NCI-H524 (cell line): Measurements from ENCODE around the gene TIMM17A.
A peak's percentile ranks its signal among the peaks of the same experiment; 100 is the strongest.

Source experiments
- DNase-seq, 2 experiments: peaks; one replicate each; lab custom pipeline; 2025; lab: John Stamatoyannopoulos, UW

The TIMM17A gene

GRCh38 chr1:201983380-201983805, 28.1 kb downstream of the TIMM17A start:
- DNase-seq = no peak

GRCh38 chr1:201984446-201984845, 29.1 kb downstream of the TIMM17A start:
- no peak for DNase-seq

- no peak for DNase-seq
Observed at GRCh38 chr1:201985355-201985754, 30.1 kb downstream of the TIMM17A start.

- no peak for DNase-seq
Observed at GRCh38 chr1:201988601-201989000, 33.3 kb downstream of the TIMM17A start.

GRCh38 chr1:201989354-201990128, 34.2 kb downstream of the TIMM17A start:
- no peak for DNase-seq

DNA sequence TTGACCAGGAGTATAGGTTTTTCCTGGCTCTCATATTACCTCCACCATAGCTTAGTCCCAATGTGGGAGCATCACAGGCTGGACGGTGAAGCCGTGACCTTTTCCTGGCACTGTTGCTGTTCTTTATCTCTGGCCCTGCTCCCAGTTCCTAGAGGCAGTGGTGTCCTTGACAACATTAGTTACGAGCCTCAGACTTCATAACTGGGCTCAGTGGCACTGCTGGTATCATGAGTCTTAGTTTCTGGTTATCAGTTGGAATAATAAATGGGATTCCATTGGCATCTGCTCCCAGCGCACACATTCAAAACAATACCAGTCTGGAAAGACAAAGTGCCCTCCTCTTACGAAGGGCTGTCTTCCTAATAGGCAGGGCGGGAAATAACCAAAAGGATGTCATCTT, 35.1 kb downstream of the TIMM17A start:
- DNase-seq = no peak

DNA sequence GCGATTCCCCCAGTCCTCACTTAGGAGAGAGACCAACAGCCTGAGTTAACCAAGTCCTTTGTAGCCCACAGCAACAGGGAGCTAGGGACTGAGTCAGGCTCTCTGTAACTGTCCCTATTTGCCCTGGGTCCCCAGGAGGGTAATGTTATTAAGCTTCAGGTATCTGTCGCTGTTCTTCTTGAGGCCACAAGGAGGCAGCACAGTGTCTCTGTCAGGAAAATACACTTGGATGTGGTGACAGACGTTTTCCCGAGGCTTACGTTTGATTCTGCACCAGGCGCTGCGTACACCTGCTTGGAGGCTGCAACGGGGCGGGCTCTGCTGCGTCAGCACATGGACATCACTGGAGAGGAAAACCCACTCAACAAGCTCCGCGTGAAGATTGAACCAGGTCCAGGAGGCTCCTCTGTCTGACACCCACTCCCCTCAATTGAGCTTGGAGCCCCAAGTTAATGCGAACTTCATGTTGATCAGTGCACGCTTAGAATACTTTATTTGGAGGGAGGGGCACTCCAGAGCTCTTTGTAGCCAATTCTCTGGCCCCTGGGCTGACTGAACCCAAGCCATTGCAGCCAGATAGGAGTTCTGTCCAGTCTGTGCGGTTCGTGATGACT, 44.4 kb downstream of the TIMM17A start:
- DNase-seq = peak; percentile 47 to 67

GRCh38 chr1:202002507-202002906, 47.2 kb downstream of the TIMM17A start:
- no peak for DNase-seq

DNA sequence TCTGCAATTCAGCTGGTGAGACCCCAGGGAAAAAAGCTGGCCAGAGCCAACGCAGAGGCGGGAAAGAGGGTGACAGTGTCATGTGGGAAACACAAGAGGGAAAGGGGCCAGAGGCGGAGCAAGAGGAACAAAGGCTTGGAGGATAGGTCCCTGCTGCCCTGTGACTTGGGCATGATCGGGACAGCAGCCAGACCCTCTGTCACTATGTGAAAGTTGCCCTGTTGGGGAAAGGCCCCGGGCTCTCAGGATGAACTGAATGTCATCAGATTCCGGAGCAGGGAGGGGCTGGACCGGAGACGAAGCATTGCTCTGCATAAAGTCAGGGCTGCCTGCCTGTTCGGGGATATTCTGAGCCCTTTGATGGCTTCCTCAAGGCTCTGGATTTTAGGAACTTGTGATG, 49.4 kb downstream of the TIMM17A start:
- no peak for DNase-seq

DNA sequence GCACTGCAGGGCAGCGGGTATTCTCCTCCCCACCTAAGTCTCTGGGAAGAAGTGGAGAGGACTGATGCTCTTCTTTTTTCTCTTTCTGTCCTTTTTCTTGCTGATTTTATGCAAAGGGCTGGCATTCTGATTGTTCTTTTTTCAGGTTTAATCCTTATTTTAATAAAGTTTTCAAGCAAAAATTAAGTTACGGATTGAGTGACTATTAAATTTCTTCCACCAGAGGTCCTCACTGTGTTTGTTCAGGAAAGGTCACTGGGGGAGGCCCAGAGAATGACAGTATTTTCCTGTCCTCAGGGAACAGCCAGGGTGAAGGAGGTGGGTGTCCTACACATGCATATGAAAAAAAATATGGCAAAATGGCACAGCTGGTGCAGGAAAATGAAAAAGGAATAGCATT, 50.7 kb downstream of the TIMM17A start:
- no peak for DNase-seq

- DNase-seq = no peak
Observed at GRCh38 chr1:202007304-202007703, 52.0 kb downstream of the TIMM17A start.

- DNase-seq = no peak
Observed at GRCh38 chr1:202007805-202008489, 52.6 kb downstream of the TIMM17A start.

DNA sequence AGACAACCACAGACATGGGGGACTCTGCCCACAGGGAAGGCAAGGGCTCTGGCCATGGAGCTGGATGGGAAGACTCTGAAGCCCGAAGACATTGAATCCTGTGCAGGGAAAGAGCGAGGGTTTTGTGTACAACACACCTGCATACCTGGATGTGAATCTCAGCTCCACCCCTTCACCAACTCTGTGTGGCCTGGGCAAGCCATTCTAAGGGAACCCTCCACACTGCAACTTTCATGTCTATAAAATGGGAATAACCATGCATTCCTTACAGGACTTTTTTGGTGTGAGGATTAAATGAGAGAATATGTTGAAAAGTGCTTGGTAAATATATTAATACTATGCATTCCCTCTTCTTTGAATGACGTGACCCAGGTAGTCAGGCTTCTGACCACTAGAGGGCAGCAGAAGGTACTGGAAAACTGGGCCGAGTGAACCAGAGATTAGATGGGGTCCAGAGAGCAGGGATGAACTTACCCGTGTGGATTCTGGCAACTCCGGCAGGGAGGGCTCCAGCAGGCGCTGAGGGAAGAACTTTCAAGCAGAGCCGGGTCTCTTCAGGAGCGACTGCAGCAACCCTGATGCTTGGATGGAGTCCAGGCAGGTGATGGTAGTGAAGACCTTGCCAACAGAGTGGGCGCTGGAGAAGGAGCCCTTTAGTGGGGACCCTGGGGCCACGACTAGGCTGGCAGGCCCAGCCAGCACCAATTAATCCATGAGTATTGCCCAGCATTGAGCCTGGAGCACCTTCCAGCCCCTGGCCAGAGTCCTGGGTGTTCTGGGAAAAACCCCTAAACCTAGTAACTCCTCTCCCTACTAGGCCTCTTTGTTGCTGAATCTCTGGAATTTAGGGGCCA, 54.2 kb downstream of the TIMM17A start:
- DNase-seq = peak; percentile 68 to 78

- peak in 1 of 2 experiments; percentile 36 for DNase-seq
Observed at GRCh38 chr1:202010180-202011015, 55.1 kb downstream of the TIMM17A start, which contains the start of gene ELF3. ELF3 (plus strand) TSS chr1:202010587; CDS start chr1:202011137, 550 bp downstream.

GRCh38 chr1:202011994-202012393, 56.7 kb downstream of the TIMM17A start:
- DNase-seq = peak in 1 of 2 experiments; percentile 19

DNA sequence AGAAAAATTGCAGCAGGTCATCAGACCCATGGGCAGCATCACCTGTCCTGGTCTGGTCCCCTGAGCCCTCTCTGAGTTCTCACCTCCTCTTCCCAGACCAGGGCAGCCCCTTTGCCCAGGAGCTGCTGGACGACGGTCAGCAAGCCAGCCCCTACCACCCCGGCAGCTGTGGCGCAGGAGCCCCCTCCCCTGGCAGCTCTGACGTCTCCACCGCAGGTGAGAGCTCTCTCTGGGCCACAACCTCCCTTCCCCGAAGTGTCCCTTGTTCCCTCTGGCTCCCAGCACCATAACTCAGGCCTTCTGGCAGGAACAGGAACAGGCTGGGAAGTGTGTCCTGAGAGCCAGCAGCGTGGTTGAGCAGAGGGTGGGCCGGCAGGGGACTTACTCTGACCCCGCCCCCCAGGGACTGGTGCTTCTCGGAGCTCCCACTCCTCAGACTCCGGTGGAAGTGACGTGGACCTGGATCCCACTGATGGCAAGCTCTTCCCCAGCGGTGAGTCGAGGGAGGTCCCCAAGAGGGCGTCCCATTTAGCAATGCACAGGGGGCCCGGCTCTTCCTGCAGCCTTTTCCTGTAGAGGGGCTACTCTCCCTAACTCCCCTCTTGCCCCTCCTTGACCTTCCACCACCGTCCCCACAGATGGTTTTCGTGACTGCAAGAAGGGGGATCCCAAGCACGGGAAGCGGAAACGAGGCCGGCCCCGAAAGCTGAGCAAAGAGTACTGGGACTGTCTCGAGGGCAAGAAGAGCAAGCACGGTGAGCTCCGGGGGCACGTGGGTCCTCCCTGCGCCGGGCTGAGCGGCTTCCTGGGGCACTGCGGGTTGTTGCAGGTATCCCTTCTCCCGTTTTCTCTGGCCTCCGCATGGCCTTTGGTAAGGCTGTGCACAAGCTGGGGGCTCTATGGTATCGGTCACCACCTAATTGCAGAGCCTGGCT, 57.5 kb downstream of the TIMM17A start:
- DNase-seq = no peak

GRCh38 chr1:202013603-202014002, 58.3 kb downstream of the TIMM17A start:
- DNase-seq = no peak

- peak in 1 of 2 experiments; percentile 16 for DNase-seq
Observed at GRCh38 chr1:202014060-202014459, 58.8 kb downstream of the TIMM17A start.

DNA sequence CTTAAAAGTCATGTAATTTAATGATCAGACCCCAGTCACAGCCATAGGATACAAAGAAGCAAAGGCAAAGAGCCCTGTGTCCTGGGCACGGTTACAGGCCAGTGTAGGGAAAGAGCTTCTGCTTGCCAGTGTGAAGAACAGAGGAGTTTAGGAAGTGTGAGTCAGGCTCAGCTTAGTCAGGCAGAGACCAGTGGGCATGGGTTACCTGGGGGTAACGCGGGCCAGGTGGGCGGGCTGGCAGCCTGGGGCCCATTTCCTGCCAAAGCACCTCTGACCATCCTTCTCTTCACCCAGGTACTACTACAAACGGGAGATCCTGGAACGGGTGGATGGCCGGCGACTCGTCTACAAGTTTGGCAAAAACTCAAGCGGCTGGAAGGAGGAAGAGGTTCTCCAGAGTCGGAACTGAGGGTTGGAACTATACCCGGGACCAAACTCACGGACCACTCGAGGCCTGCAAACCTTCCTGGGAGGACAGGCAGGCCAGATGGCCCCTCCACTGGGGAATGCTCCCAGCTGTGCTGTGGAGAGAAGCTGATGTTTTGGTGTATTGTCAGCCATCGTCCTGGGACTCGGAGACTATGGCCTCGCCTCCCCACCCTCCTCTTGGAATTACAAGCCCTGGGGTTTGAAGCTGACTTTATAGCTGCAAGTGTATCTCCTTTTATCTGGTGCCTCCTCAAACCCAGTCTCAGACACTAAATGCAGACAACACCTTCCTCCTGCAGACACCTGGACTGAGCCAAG, 59.8 kb downstream of the TIMM17A start:
- DNase-seq = no peak
